ENCODE results near the gene TNS3.

Gene TNS3

GRCh38 chr7:47383696-47384445 lies 198.0 kb downstream of the TNS3 start:
- TF ChIP-seq REST (IDR thresholded peaks at IDR 0.05; ENCODE audit: insufficient replicate concordance, low read depth) = no peak
- TF ChIP-seq GABPA (IDR thresholded peaks at IDR 0.05; ENCODE audit: low read depth) = no peak
- no peak for TF ChIP-seq CTCF (IDR thresholded peaks at IDR 0.05; ENCODE audit: insufficient read depth, low read length)
- TF ChIP-seq SPI1 (IDR thresholded peaks at IDR 0.05; ENCODE audit: borderline replicate concordance, low read depth) = no peak
- Histone ChIP-seq H3K27ac (replicated peaks) (no peak overlapping the region), H3K4me3 (replicated peaks; ENCODE audit: insufficient read depth, low read length) (no peak overlapping the region)

GRCh38 chr7:47383072-47383471 lies 198.8 kb downstream of the TNS3 start:
- H3K27ac ChIP-seq (replicated peaks) = no peak overlapping the region
- no peak overlapping the region for H3K4me3 ChIP-seq (replicated peaks; ENCODE audit: insufficient read depth, low read length)
- TF ChIP-seq REST (IDR thresholded peaks at IDR 0.05; ENCODE audit: insufficient replicate concordance, low read depth) (no peak), SPI1 (IDR thresholded peaks at IDR 0.05; ENCODE audit: borderline replicate concordance, low read depth) (no peak), CTCF (IDR thresholded peaks at IDR 0.05; ENCODE audit: insufficient read depth, low read length) (no peak), GABPA (IDR thresholded peaks at IDR 0.05; ENCODE audit: low read depth) (no peak), POLR2AphosphoS5 (IDR thresholded peaks at IDR 0.05; ENCODE audit: low read depth) (no peak)
- DNase-seq (ENCODE audit: low read depth in 1 of 2, low spot score in 1 of 2) = no peak
- no peaks in the 10 kb centered on the region for H3K27me3 ChIP-seq (ENCODE audit: insufficient read depth, poor library complexity, severe bottlenecking)

More at GRCh38 chr7:47383696-47384445, 198.0 kb downstream of the TNS3 start:
- DNase-seq (ENCODE audit: low read depth in 1 of 2, low spot score in 1 of 2) = no peak
- no peaks in the 10 kb centered on the region for H3K27me3 ChIP-seq (ENCODE audit: insufficient read depth, poor library complexity, severe bottlenecking)

- H3K27me3 ChIP-seq (ENCODE audit: insufficient read depth, poor library complexity, severe bottlenecking) = no peaks in the 10 kb centered on the region
- no peak overlapping the region for H3K4me3 ChIP-seq (replicated peaks; ENCODE audit: insufficient read depth, low read length)
- H3K27ac ChIP-seq (replicated peaks) = no peak overlapping the region
- TF ChIP-seq POLR2AphosphoS5 (IDR thresholded peaks at IDR 0.05; ENCODE audit: low read depth) (no peak), GABPA (IDR thresholded peaks at IDR 0.05; ENCODE audit: low read depth) (no peak), CTCF (IDR thresholded peaks at IDR 0.05; ENCODE audit: insufficient read depth, low read length) (no peak), REST (IDR thresholded peaks at IDR 0.05; ENCODE audit: insufficient replicate concordance, low read depth) (no peak), SPI1 (IDR thresholded peaks at IDR 0.05; ENCODE audit: borderline replicate concordance, low read depth) (no peak)
- no peak for DNase-seq (ENCODE audit: low read depth in 1 of 2, low spot score in 1 of 2)
These were observed 199.7 kb downstream of the TNS3 start for GRCh38 chr7:47382200-47382599.

Measured in HL-60 (cell line).